Measurements from ENCODE around the gene PROSER3. TPM values are rescaled to one million over a fixed set of nuclear protein-coding genes. Genes with fewer than 3 reads are reported as not detected.

PROSER3 gene
- total and polyA plus RNA-seq, 2 of the 4 experiments (the other 2 are of a cell fraction) = 5.4 to 21.8 TPM

GRCh38 chr19:35777961-35778360 is 20.0 kb downstream of the PROSER3 start:
- H3K27ac ChIP-seq (ENCODE audit: insufficient read depth, low read length) = no peak overlapping the region
- no peak overlapping the region for H2AK5ac ChIP-seq (ENCODE audit: low read depth, low read length)
- H3K23ac ChIP-seq (ENCODE audit: low read depth, low read length) = no peak overlapping the region
- intact Hi-C loops (cut with micrococcal nuclease) (no loop called here), dilution Hi-C loops (cut with HindIII; ENCODE audit: low sequenced_read_pairs, unreplicated experiment) (no loop called here), in situ Hi-C loops (cut with MboI; ENCODE audit: low sequenced_read_pairs) (no loop called here)
- CTCF ChIA-PET = no interaction called here
- H3K56ac ChIP-seq (ENCODE audit: extremely low read depth, insufficient read depth, low read length) = no peak overlapping the region
- no peak overlapping the region for H2AFZ ChIP-seq (replicated peaks; ENCODE audit: low read length, poor library complexity)
- no peak overlapping the region for H3K4me2 ChIP-seq (ENCODE audit: low read depth, low read length)
- H2AK9ac ChIP-seq (replicated peaks; ENCODE audit: low read depth, low read length, poor library complexity) = no peak overlapping the region
- no peak overlapping the region for H2BK120ac ChIP-seq (ENCODE audit: low read depth, low read length)
- H3K4me1 ChIP-seq (ENCODE audit: control insufficient read depth, insufficient read depth, low read length) = peaks cover 6% of the 10 kb centered on the region
- ATAC-seq (ENCODE audit: low read depth) (no peak), DNase-seq (no peak)
- no peak overlapping the region for H3K4me3 ChIP-seq (ENCODE audit: insufficient read depth, low read depth, low read length)
- no peak overlapping the region for H3K18ac ChIP-seq (ENCODE audit: low read depth, low read length)
- H3K27me3 ChIP-seq (ENCODE audit: control insufficient read depth, insufficient read depth, low read length) = no peaks in the 10 kb centered on the region
- H4K8ac ChIP-seq (ENCODE audit: low read depth in 2 of 2, low read length in 2 of 2) = no peak overlapping the region
- POLR2A ChIA-PET (ENCODE audit: unreplicated experiment) = no interaction called here
- no peaks in the 10 kb centered on the region for H3K9me3 ChIP-seq (ENCODE audit: control insufficient read depth, insufficient read depth, low read length)
- BruUV-seq (replicated peaks) = no TSS peak
- H4K5ac ChIP-seq (ENCODE audit: low read depth, low read length) = no peak overlapping the region
- H3K9ac ChIP-seq (ENCODE audit: low read depth, low read length) = no peak overlapping the region
- TF ChIP-seq POLR2A (IDR thresholded peaks at IDR 0.05; ENCODE audit: low read depth, low read length) (no peak), USF2 (IDR thresholded peaks at IDR 0.05; ENCODE audit: low read depth, low read length) (no peak), MXI1 (IDR thresholded peaks at IDR 0.05; ENCODE audit: borderline replicate concordance, low read depth, low read length) (no peak), CEBPB (IDR thresholded peaks at IDR 0.05; ENCODE audit: low read depth, low read length) (no peak), RAD21 (IDR thresholded peaks at IDR 0.05; ENCODE audit: low read length) (no peak), CHD1 (IDR thresholded peaks at IDR 0.05; ENCODE audit: low read depth, low read length) (no peak), RCOR1 (IDR thresholded peaks at IDR 0.05; ENCODE audit: insufficient replicate concordance, low read length) (no peak), MAFK (IDR thresholded peaks at IDR 0.05; ENCODE audit: low read depth, low read length) (no peak), CTCF (conservative IDR thresholded peaks at IDR 0.05; ENCODE audit: low read depth, low read length) (no peak), MAZ (IDR thresholded peaks at IDR 0.05; ENCODE audit: borderline replicate concordance, low read depth, low read length) (no peak), NFE2L2 (IDR thresholded peaks at IDR 0.05; ENCODE audit: low read depth, low read length) (no peak), ELK1 (IDR thresholded peaks at IDR 0.05; ENCODE audit: borderline replicate concordance, low read depth, low read length) (no peak), BHLHE40 (IDR thresholded peaks at IDR 0.05; ENCODE audit: low read depth, low read length) (no peak), RFX5 (IDR thresholded peaks at IDR 0.05; ENCODE audit: low read depth, low read length) (no peak), FOS (IDR thresholded peaks at IDR 0.05; ENCODE audit: low read depth, low read length) (no peak), SMC3 (IDR thresholded peaks at IDR 0.05; ENCODE audit: low read depth, low read length) (no peak)
- H4K91ac ChIP-seq (ENCODE audit: insufficient read depth, low read depth, low read length) = no peak overlapping the region
- no peak overlapping the region for H2BK20ac ChIP-seq (ENCODE audit: low read depth, low read length)
- no peak overlapping the region for H2BK15ac ChIP-seq (ENCODE audit: low read depth, low read length)
- peaks cover 6% of the 10 kb centered on the region; the same call in 1 of the 2 replicates for H3K9me1 ChIP-seq (ENCODE audit: insufficient read depth, low read length)
- H3K4ac ChIP-seq (ENCODE audit: low read depth, low read length) = no peak overlapping the region
- H3K79me1 ChIP-seq (ENCODE audit: low read depth in 1 of 2, low read length in 2 of 2) = peaks cover 7 to 18% of the 10 kb centered on the region in 2 experiments
- H3K14ac ChIP-seq (replicated peaks; ENCODE audit: low read depth, low read length) = no peak overlapping the region
- H3K36me3 ChIP-seq (ENCODE audit: control insufficient read depth, insufficient read depth, low read length) = peaks cover 14% of the 10 kb centered on the region
- WGBS, 2 experiments (ENCODE audit: extremely low coverage in 2 of 2, insufficient read length in 1 of 2) = 65% methylated on average over 4 of the region's 7 CpGs; no CpG with 5 or more reads in 1 of the 2 experiments
- no peaks in the 10 kb centered on the region for H4K20me1 ChIP-seq (ENCODE audit: insufficient read depth, low read length)
- no peak overlapping the region for H2BK5ac ChIP-seq (ENCODE audit: low read depth, low read length, poor library complexity, severe bottlenecking)

Measured in IMR-90 (cell line).